GM12873 (cell line): ENCODE data around the gene FER.

Source experiments
- CTCF ChIP-seq: IDR thresholded peaks from 2 replicates; pipeline ENCODE4 v1.5.1; 2012; ENCODE audit warnings: low read depth, mild to moderate bottlenecking, moderate library complexity, low read length, control low read depth; ENCODE audit not compliant: insufficient read depth; ENCODE audit errors: missing control alignments

FER gene

GRCh38 chr5:109163336-109163735, 415.6 kb downstream of the FER start:
- no peak for TF ChIP-seq CTCF

GRCh38 chr5:109164001-109164400, 416.3 kb downstream of the FER start:
- no peak for TF ChIP-seq CTCF

GRCh38 chr5:109167586-109167985, 419.9 kb downstream of the FER start:
- TF ChIP-seq CTCF, result no peak

GRCh38 chr5:109168151-109168550, 420.5 kb downstream of the FER start:
- no peak for TF ChIP-seq CTCF

GRCh38 chr5:109170629-109171350, 423.1 kb downstream of the FER start:
- no peak for TF ChIP-seq CTCF

- no peak for TF ChIP-seq CTCF
These were observed 425.5 kb downstream of the FER start for GRCh38 chr5:109173036-109173794.

GRCh38 chr5:109177227-109177626, 429.5 kb downstream of the FER start:
- no peak for TF ChIP-seq CTCF
